HG02623 (cell line): ENCODE data around the gene TRIM68.

ENCODE experiments used
- ATAC-seq: cut with Tn5 transposase; IDR thresholded peaks from one replicate; pipeline ENCODE4 v1.9.1; 2021; ENCODE audit warnings: moderate library complexity; ENCODE audit not compliant: unreplicated experiment

TRIM68 gene

DNA sequence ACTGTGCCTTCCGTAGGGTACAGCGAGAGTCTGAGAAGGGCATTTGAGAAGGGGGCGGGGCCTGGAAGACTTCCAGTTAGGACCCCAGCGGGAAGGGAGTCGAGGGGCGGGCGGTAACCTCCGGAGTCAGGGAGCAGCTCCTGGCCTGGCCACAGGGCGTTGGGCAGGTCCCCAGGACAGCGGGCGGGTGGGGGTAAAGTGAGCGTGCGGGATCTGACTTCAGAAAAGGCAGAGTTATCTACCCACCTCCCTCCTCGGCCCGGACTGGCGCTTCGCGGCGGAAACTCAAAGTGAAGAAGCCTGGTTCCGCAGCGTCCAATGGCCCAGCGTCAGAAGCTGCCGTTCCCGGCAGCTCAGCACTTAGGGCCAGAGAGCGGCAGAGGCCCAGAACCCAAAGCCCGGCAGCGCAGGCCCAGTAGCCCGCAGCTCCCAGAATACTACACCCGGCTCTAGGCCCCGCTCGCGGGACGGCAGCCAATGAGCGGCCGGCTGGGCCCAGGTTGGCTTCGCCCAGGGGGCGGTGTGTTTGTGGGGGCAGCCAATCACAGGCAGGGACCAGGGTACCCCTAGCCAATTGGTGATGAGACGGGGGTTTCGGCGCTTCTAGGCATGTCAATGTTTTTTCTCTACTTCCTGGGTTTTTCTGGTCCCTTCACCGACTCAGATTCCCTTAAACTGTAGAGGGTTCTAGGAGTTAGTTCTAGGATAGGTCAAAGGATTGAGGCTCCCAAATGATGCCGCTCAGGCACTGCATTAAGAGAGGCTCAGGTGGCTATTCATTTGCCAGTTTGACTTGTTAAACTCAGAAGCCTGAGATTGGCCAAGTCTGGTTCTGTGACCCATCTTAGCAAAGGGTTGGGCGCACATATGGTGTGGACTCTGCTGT is at the start of gene TRIM68:
Gene TRIM68 (minus strand): TSS at position 451 of the 886 bp plus-strand sequence. CDS start 2,727 bp downstream, outside the sequence.
- peak; percentile 100 for ATAC-seq

DNA sequence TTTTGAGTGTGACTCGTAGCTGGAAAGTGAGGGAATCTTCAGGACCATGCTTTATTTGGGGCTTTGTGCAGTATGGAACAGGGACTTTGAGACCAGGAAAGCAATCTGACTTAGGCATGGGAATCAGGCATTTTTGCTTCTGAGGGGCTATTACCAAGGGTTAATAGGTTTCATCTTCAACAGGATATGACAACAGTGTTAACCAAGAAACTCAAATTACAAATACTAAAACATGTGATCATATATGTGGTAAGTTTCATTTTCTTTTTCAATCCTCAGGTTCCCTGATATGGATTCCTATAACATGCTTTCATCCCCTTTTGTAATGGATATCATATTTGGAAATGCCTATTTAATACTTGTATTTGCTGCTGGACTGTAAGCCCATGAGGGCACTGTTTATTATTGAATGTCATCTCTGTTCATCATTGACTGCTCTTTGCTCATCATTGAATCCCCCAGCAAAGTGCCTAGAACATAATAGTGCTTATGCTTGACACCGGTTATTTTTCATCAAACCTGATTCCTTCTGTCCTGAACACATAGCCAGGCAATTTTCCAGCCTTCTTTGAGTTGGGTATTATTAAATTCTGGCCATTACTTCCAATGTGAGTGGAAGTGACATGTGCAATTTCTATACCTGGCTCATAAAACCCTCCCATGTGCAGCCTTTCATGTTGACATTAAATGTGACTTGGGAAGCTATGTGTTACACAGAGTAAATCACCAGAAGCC is 46.8 kb upstream of the TRIM68 start:
- ATAC-seq = no peak

DNA sequence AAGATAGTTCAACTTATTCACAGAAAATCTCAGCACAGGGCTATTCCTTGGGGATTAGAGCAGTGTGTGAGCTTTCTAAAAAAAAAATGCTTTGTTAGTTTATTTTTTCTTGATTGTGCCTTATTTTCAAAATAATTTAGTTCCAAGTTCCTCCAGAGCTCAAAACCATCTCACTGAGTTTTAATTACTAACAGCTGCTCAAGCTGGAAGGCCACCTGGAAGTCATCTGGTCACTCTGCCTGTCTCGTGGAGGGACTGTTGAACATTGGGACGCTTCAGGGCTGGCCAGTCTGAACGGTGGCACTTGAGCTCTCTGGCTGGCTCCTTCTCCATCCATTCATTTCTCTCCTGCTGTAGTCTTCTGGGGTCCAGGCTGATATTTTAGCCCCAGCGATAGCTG is 39.7 kb upstream of the TRIM68 start:
- no peak for ATAC-seq

GRCh38 chr11:4645974-4646373 is 37.9 kb upstream of the TRIM68 start:
- ATAC-seq = no peak

DNA sequence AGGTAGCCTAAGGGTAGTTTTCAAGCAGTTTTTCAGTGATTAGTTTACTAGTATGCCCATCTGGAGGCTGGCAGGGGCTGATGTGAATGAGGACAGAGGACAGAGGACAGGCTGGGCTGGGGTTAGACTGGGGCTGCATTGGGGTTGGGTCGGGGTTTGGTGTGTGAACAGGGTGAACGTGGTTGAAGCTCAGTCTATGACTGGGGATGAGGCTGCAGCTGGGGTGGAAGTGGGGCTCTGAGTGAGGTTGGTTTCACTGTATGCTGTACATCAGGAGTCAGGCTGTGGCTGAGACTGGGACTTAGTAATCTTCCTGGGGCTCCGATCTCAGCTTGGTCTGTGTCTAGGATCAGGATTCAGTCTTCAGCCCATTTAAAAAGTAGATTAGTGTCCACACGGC is 36.2 kb upstream of the TRIM68 start:
- ATAC-seq = no peak

- ATAC-seq = no peak
Observed at GRCh38 chr11:4643682-4644081, 35.7 kb upstream of the TRIM68 start, which contains the start of gene OR51E1. Gene OR51E1 (plus strand): TSS chr11:4643982. CDS start chr11:4652527, 8,545 bp downstream.

GRCh38 chr11:4643076-4643475 is 35.0 kb upstream of the TRIM68 start:
- ATAC-seq = no peak

DNA sequence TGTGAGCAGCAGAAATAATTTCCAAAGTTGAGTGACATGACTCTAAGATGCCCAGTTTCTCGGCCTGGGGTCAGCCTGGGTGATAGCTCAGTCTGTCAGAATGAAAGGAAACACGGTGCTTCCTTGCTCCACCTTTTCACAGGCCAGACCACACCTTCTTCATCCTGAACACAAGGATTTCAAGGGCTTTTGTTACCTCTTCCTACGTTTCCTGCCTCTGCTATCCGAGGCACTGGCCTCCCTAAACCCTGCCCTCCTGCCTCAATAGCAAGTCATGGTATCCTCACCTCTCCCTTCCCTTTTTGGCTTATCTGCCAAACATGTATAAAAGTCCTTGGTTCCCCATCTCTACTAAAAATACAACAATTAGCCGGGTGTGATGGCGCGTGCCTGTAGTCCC is 34.0 kb upstream of the TRIM68 start:
- ATAC-seq = no peak

GRCh38 chr11:4641501-4641900 is 33.5 kb upstream of the TRIM68 start:
- ATAC-seq = no peak

DNA sequence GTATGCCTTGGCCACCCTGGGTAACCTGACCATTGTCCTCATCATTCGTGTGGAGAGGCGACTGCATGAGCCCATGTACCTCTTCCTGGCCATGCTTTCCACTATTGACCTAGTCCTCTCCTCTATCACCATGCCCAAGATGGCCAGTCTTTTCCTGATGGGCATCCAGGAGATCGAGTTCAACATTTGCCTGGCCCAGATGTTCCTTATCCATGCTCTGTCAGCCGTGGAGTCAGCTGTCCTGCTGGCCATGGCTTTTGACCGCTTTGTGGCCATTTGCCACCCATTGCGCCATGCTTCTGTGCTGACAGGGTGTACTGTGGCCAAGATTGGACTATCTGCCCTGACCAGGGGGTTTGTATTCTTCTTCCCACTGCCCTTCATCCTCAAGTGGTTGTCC is 31.9 kb upstream of the TRIM68 start:
- ATAC-seq = no peak

DNA sequence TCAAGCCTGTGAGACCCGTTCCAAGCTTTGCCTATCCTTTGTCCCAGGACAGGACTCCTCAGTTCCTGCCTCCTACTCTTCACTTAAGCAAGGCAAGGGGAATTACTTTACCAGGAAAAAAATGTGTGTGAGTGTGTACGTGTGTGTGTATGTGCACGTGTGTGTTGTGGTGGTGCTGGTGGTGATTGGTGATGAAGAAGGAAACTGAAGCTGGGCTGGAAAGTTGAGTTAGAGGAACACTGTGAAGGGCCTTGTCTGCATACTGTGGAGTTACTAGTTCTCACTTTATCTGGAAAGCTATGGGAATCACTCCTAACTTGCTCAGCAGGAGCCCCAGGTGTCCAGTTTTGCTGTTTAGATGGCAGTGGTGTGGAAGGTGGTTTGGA is 29.6 kb upstream of the TRIM68 start:
- no peak for ATAC-seq

- ATAC-seq = peak; percentile 91
Observed at GRCh38 chr11:4636962-4637661, 29.1 kb upstream of the TRIM68 start, which contains the start of gene OR51D1. Gene OR51D1 (plus strand): TSS chr11:4637477. CDS start chr11:4639791, 2,314 bp downstream.

DNA sequence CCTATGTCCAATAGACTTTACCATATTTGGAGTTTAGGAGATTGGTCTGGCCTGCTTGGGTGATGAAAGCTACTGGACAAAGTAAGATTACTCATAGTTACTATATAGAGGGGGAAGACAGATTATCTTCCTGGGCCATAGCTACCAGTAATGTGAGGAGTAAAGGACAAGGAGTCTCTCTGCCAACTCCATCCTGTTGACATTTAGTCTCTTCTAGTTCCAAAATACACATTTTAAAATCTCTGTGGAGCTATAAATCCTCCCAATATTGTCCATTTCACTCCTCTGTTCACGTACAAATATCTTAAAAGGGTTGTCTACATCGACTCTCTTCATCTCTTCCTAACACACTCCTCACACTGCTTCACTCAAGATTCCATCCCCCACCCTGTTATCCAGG is 28.1 kb upstream of the TRIM68 start:
- no peak for ATAC-seq

DNA sequence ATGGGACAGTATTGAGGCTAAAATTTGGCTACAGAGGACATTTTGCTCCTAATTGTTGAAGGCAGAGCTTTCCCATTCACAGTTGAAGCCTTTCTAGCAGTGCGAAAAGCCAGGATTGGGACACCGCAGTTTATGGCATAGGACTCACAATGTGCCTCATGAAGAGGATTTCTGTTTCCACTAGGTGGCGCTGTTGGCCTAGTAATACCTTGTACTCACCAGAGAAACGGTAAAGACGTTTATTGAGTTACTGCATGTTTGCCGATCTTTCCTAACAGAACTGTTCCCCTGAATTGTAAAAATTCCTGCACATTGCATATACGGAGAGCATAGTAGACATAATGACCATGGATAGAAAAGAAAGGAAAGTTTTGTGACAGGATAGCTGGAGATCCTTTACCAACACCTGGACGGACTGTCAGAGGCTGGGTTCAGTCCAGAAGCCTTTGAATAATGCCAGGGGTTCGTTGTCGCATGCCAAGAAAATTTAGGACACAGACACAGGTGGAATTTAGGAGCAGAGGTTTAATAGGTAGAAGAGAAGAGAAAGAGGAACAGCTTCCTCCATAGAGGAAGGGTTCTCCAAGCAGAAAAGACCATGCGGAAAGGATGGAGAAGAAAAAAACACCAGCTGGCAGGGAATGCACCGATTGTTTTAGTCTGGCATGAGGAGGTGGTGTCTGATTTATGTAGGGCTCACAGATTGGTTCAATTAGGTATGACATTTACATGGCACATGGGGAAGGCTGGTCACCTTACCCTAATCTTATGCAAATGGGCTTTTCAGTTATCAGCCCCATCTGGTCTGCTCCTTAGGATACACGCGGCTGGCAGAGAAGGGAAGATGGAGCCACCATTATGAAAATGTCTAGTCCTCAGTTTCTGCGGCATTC is 18.4 kb upstream of the TRIM68 start:
- ATAC-seq = no peak

GRCh38 chr11:4619514-4619913 is 11.5 kb upstream of the TRIM68 start:
- ATAC-seq = no peak

DNA sequence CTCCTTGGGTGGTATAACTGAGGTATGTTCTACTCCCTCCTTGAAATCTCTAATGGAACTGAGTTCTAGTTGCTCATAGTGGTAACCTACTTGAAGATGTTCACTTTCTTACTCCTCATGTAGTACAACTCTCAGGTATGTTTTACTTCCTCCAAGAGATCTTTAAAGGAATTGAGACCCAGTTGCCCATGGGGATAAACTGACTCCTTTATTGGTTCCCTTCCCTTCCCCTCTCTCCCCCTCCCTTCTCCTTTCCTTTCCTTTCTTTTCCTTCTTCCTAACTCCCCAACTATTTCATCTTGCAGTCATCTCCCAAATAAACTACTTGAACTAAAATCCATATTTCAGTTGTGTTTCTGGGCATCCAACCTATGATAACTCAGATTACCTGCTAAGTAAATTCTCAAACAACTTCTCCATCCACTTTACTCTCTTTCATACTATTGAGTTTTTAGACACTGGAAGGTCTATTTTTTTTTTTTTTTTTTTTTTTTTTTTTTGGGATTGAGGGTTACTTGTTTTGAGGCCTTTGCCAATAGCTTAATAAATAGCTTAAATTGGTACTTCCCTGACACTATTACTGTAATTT is 7.9 kb upstream of the TRIM68 start:
- no peak for ATAC-seq

- no peak for ATAC-seq
Observed at GRCh38 chr11:4611986-4612385, 4.0 kb upstream of the TRIM68 start.

- no peak for ATAC-seq
Observed at GRCh38 chr11:4610258-4610935, 2.4 kb upstream of the TRIM68 start.

GRCh38 chr11:4607096-4607495 is 935 bp downstream of the TRIM68 start:
- ATAC-seq = no peak
